DOHH2 (cell line): ENCODE data around the gene LYPD6B.

Experiments used
- H3F3A ChIP-seq: fragments of 200-600 bp; sonication (generic), shearing (Covaris generic); 2 replicates; pipeline ENCODE4 v1.6.0; 2016; ENCODE audit warnings: antibody characterized with exemption, mild to moderate bottlenecking; ENCODE audit not compliant: control insufficient read depth, insufficient read depth
- H3K27ac ChIP-seq: fragments of 200-600 bp; sonication (generic); 2 replicates; pipeline ENCODE4 v1.5.1; 2014; ENCODE audit warnings: low read depth, mild to moderate bottlenecking, low read length, moderate library complexity
- H3K27me3 ChIP-seq: fragments of 200-600 bp; sonication (generic); 2 replicates; pipeline ENCODE4 v1.6.1; 2014; ENCODE audit warnings: mild to moderate bottlenecking, low read length, mixed read lengths; ENCODE audit not compliant: control insufficient read depth
- H3K36me3 ChIP-seq: fragments of 200-600 bp; sonication (generic); 2 replicates; pipeline ENCODE4 v1.6.1; 2014; ENCODE audit warnings: mild to moderate bottlenecking, low read length, moderate library complexity, mixed read lengths; ENCODE audit not compliant: control insufficient read depth
- H3K4me1 ChIP-seq: fragments of 200-600 bp; sonication (generic); 2 replicates; pipeline ENCODE4 v1.6.1; 2014; ENCODE audit warnings: mild to moderate bottlenecking, low read length, mixed read lengths; ENCODE audit not compliant: control insufficient read depth
- H3K4me2 ChIP-seq: fragments of 200-600 bp; sonication (generic); 2 replicates; pipeline ENCODE4 v1.6.0; 2014; ENCODE audit warnings: mild to moderate bottlenecking, low read length, moderate library complexity
- H3K4me3 ChIP-seq: fragments of 200-600 bp; sonication (generic); 2 replicates; pipeline ENCODE4 v1.5.1; 2014; ENCODE audit warnings: mild to moderate bottlenecking, low read length, mixed read lengths
- H3K79me2 ChIP-seq: fragments of 200-600 bp; sonication (generic); 2 replicates; pipeline ENCODE4 v1.6.1; 2014; ENCODE audit warnings: mild to moderate bottlenecking, low read length, mixed read lengths; ENCODE audit not compliant: control insufficient read depth
- H3K9me2 ChIP-seq: fragments of 200-600 bp; sonication (generic); replicated peaks from 2 replicates; pipeline ENCODE4 v1.6.1; 2014; ENCODE audit warnings: mild to moderate bottlenecking, low read length, mixed read lengths; ENCODE audit not compliant: control insufficient read depth
- H3K9me3 ChIP-seq: fragments of 200-600 bp; sonication (generic); 2 replicates; pipeline ENCODE4 v1.6.1; 2014; ENCODE audit warnings: antibody characterized with exemption, low read length, mixed read lengths; ENCODE audit not compliant: control insufficient read depth, insufficient read depth
- H4K20me1 ChIP-seq: fragments of 200-600 bp; sonication (generic); 2 replicates; pipeline ENCODE4 v1.6.0; 2014; ENCODE audit warnings: low read depth, mild to moderate bottlenecking, antibody characterized with exemption, low read length, moderate library complexity; ENCODE audit not compliant: control insufficient read depth, insufficient read depth
- EZH2phosphoT487 ChIP-seq: fragments of 200-600 bp; sonication (generic); IDR thresholded peaks from 2 replicates; pipeline ENCODE4 v1.6.1; 2017; ENCODE audit warnings: borderline replicate concordance, mild to moderate bottlenecking, antibody characterized with exemption, low read length, moderate library complexity, mixed read lengths
- TF ChIP-seq, protein P1 (sequence below): fragments of 200-600 bp; sonication (generic); IDR thresholded peaks from one replicate; pipeline ENCODE4 v1.5.1; 2014; ENCODE audit warnings: antibody characterized with exemption, mild to moderate bottlenecking, low read depth, low read length; ENCODE audit not compliant: poor library complexity, severe bottlenecking

The LYPD6B gene

DNA sequence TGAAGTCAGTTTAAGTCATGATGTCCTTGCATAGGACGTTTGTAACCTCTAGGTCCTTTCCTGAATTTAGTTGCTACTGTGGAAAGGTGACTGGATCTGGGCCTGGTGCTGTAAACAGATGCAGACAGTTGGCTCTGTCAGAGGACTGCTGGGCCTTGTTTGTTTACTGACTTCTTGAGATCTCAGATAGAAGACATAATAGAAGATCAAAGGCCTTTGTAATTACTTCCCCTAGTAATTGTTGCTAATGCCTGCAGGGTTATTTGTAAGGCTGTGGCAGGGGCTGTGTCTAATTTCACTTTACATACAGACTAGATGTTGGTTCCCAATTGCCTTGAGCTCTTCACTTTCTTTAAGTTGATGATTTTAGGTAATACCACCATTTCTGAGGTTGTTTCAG lies 42.5 kb downstream of the LYPD6B start:
- Histone ChIP-seq H3K4me1 (peaks cover 14% of the 10 kb centered on the region), H3K27ac (no peak overlapping the region), H4K20me1 (no peaks in the 10 kb centered on the region), H3K4me2 (no peak overlapping the region), H3K9me2 (no peaks in the 10 kb centered on the region), H3K4me3 (no peak overlapping the region), H3K36me3 (0 out of 2 replicates have a peak, but pooled peaks cover 4% of the 10 kb centered on the region), H3K9me3 (no peaks in the 10 kb centered on the region), H3F3A (no peaks in the 10 kb centered on the region), H3K79me2 (no peaks in the 10 kb centered on the region), H3K27me3 (no peaks in the 10 kb centered on the region)
- TF ChIP-seq EZH2phosphoT487, result no peak
- TF ChIP-seq, protein P1, sequence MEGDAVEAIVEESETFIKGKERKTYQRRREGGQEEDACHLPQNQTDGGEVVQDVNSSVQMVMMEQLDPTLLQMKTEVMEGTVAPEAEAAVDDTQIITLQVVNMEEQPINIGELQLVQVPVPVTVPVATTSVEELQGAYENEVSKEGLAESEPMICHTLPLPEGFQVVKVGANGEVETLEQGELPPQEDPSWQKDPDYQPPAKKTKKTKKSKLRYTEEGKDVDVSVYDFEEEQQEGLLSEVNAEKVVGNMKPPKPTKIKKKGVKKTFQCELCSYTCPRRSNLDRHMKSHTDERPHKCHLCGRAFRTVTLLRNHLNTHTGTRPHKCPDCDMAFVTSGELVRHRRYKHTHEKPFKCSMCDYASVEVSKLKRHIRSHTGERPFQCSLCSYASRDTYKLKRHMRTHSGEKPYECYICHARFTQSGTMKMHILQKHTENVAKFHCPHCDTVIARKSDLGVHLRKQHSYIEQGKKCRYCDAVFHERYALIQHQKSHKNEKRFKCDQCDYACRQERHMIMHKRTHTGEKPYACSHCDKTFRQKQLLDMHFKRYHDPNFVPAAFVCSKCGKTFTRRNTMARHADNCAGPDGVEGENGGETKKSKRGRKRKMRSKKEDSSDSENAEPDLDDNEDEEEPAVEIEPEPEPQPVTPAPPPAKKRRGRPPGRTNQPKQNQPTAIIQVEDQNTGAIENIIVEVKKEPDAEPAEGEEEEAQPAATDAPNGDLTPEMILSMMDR, result no peak

DNA sequence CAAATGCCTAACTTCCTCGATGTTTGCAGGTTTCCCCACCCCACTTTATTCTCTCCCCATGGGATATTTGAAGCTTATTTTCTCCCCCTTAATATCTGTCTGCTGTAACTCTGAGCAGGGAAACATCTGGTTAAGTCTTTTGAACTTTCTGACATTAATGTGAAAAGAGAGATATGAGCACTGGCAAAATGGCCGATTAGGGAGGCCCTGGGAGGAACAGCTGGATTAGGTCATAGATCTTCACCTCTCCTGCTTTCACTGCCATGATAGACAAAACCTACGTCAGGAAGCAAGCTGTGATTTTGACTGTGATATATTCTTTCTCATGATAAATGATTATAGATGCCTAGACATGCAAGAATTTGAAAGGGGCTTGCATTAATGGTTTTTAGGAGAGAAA lies 43.6 kb downstream of the LYPD6B start:
- TF ChIP-seq EZH2phosphoT487, result no peak
- TF ChIP-seq, protein P1, result no peak
- Histone ChIP-seq H3K9me2 (no peaks in the 10 kb centered on the region), H4K20me1 (no peaks in the 10 kb centered on the region), H3K4me1 (peaks cover 16% of the 10 kb centered on the region), H3K4me3 (no peak overlapping the region), H3F3A (no peaks in the 10 kb centered on the region), H3K36me3 (0 out of 2 replicates have a peak, but pooled peaks cover 4% of the 10 kb centered on the region), H3K27ac (no peak overlapping the region), H3K79me2 (no peaks in the 10 kb centered on the region), H3K4me2 (no peak overlapping the region), H3K9me3 (no peaks in the 10 kb centered on the region), H3K27me3 (no peaks in the 10 kb centered on the region)

DNA sequence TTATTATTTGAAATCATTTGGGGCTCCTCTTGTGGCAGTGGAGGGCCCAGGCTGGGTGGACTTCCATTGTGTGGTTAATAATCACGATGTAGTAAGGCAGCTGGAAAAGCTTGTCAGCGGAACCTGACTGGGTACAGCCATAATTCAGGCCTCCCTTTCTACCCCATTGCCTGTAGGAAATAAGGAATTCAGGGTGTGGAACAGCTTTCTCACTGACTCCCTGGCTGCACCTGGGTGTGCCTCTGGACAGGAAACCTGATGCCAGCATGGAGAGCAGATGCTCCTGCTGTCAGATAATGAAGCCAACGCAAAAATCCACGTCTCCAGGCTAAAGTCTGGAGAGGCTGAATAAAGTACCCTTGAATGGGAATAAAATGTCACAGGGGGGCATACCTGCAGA lies 44.2 kb downstream of the LYPD6B start:
- no peaks in the 10 kb centered on the region for H3K9me2 ChIP-seq
- H3K79me2 ChIP-seq, result no peaks in the 10 kb centered on the region
- H3K4me3 ChIP-seq, result no peak overlapping the region
- H3K27ac ChIP-seq, result no peak overlapping the region
- H3K4me2 ChIP-seq, result no peak overlapping the region
- TF ChIP-seq, protein P1, result no peak
- no peak for TF ChIP-seq EZH2phosphoT487
- H3F3A ChIP-seq, result no peaks in the 10 kb centered on the region
- H3K9me3 ChIP-seq, result no peaks in the 10 kb centered on the region
- no peaks in the 10 kb centered on the region for H3K27me3 ChIP-seq
- 0 out of 2 replicates have a peak, but pooled peaks cover 1% of the 10 kb centered on the region for H3K36me3 ChIP-seq
- peaks cover 20% of the 10 kb centered on the region for H3K4me1 ChIP-seq
- no peaks in the 10 kb centered on the region for H4K20me1 ChIP-seq
